ENCODE measurements around the gene UNC13A.

The UNC13A gene

GRCh38 chr19:17617807-17618192, 70.4 kb downstream of the UNC13A start:
- H3K4me3 ChIP-seq (ENCODE audit: low read length): no peak overlapping the region
- TF ChIP-seq, protein P1, sequence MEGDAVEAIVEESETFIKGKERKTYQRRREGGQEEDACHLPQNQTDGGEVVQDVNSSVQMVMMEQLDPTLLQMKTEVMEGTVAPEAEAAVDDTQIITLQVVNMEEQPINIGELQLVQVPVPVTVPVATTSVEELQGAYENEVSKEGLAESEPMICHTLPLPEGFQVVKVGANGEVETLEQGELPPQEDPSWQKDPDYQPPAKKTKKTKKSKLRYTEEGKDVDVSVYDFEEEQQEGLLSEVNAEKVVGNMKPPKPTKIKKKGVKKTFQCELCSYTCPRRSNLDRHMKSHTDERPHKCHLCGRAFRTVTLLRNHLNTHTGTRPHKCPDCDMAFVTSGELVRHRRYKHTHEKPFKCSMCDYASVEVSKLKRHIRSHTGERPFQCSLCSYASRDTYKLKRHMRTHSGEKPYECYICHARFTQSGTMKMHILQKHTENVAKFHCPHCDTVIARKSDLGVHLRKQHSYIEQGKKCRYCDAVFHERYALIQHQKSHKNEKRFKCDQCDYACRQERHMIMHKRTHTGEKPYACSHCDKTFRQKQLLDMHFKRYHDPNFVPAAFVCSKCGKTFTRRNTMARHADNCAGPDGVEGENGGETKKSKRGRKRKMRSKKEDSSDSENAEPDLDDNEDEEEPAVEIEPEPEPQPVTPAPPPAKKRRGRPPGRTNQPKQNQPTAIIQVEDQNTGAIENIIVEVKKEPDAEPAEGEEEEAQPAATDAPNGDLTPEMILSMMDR (conservative IDR thresholded peaks at IDR 0.05; ENCODE audit: low read depth, low read length): no peak
- DNase-seq (ENCODE audit: low read depth): no peak

DNA sequence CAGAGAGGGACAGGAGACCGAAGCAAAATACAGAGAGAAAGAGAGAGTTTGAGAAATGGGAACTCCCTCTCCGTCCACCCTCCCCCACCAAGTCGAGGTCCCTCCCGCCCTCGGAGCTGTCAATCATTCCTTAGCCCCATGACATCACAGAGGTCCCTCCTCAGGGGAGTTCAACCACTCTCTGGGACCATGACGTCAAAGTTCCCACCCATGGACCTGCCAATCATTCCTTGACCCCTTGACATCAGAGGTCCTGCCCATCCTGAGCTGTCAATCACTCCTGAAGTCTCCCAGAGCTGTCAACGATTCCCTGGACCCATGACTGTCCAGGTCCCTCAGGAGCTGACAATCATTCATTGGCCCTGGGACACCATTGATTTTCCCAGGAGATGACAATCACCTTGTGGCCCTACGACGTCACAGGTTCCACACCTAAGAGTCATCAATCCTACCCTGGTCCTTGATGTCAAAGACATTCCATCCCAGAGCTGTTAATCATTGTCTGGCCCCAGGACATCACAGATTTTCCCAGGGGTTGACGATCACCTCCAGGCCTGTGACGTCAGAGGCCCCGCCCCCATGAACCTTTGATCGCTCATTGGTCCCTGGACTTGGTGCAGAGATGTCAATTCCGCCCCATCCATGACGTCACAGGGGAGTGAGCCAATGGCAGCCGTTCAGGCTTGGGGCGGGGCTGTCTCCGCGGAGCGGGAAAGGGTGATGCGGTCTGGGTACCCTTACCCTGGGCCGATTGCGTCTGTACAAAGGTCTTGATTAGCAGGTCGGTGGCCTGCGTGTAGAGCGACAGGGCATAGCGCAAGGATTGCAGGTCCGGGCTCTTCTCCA, 71.0 kb downstream of the UNC13A start:
- TF ChIP-seq, protein P1 (conservative IDR thresholded peaks at IDR 0.05; ENCODE audit: low read depth, low read length): no peak
- no peak overlapping the region for H3K4me3 ChIP-seq (ENCODE audit: low read length)
- no peak for DNase-seq (ENCODE audit: low read depth)

DNA sequence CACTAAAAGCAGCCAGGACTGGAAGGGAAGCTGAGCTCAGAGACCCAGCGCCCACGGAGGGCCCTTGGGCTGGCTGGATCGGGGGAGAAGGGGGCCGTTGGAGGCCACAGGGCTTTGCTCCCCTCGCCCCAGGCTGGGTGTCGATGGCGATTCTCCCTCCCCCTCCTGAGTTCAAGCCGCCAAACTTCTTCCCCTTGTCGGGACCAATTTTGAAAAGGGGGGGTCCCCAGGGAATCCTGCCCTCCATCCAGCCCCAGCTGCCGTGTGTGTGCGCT, 71.5 kb downstream of the UNC13A start:
- H3K4me3 ChIP-seq (ENCODE audit: low read length): no peak overlapping the region
- no peak for DNase-seq (ENCODE audit: low read depth)
- TF ChIP-seq, protein P1 (conservative IDR thresholded peaks at IDR 0.05; ENCODE audit: low read depth, low read length): no peak

DNA sequence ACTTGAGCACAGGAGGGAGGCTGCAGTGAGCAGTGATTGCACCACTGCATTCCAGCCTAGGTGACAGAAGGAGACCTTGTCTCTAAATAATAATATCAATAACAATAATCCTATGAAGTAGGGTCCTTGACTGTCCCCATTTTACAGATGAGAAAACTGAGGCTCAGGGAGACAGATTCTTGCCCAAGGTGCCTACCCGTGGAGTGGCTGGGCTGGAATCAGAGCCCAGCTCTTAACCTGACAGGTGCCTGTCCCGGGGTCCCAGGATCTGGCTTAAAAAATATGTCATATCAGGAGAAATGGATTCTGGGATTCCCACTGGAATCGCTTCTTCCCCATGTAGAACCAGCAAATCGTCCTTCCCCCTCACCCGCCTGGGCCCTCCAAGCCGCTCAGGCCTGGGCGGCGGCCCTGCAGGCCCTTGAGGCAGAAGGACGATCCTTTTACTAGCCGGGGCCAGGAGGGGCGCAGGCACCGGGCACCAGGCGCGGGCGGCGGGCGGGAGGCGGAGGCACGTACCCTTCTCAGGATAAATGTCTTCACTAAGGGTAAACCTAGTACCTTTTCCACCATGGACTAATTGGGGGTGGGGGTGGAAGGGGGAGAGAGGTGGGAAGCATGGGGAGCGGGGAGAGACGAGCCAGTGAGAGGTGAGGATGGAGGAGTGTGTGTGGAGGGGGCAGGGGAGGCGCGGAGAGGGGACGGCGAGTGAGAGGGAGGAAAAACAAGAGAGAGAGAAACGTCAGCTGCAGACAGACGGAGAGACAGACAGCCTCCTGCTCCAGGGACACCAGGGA, 72.1 kb downstream of the UNC13A start:
- no peak for DNase-seq (ENCODE audit: low read depth)
- H3K4me3 ChIP-seq (ENCODE audit: low read length): no peak overlapping the region
- TF ChIP-seq, protein P1 (conservative IDR thresholded peaks at IDR 0.05; ENCODE audit: low read depth, low read length): no peak

DNA sequence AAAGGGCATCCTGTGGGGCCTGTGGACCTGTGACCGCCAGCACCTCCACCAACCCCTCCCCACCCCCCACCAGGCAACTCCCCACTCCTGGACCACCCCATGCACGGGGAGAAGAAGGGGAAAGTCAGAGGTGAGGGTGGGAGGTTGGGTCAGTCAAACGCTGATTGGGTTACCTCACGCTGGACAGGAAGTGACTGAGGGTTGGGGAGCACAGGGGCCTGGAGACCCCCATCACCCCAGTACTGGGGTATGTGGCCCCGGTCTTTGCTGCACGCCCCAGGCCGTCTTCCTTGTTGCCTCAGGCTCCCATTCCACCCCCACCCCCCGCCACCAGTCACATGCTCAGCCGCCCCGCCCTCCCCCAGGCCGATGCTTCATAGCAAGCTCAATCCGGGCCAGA, 73.7 kb downstream of the UNC13A start:
- no peak overlapping the region for H3K4me3 ChIP-seq (ENCODE audit: low read length)
- DNase-seq (ENCODE audit: low read depth): no peak
- TF ChIP-seq, protein P1 (conservative IDR thresholded peaks at IDR 0.05; ENCODE audit: low read depth, low read length): no peak

DNA sequence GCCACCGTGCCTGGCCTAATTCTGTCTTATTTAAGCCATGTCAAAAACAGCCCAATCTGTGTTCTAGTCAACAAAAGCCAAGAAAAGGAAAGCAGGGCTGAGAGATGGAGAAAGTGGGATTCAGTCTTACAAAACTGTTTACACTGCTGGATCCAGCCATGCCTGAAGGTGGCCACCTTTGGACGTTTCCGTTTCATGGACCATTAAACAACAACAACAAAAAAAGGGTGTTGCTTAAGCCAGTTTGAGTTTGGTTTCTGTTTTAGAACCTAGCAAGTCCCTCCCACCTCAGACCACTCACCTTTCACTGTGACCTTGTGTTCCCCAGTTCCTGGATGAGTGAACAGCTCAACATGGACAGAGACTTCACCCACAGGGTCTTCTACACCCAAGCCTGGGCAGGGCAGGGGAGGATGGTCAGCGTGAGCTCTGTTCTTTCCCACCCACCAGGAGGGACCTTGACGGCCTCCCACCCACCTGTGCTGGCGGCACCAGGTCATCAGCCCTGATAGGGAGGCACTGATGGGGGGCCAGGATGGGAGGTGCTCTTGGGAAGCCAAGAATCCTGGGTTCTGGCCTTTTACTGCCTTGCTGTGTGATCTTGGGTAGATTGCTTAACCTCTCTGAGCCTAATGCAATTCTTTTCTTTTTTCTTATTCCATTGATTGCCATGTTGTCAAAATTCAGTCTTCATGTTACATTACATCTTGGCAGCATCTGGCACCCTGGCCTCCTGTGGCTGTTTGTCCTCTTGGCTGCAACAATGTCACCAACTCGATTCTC, 76.5 kb downstream of the UNC13A start:
- H3K4me3 ChIP-seq (ENCODE audit: low read length): no peak overlapping the region
- TF ChIP-seq, protein P1 (conservative IDR thresholded peaks at IDR 0.05; ENCODE audit: low read depth, low read length): no peak
- DNase-seq (ENCODE audit: low read depth): no peak

Measured in retinal pigment epithelial cell (primary cell).